Measurements from ENCODE around the gene USP44.
A peak's percentile ranks its signal among the peaks of the same experiment; 100 is the strongest.
"Not testable (repeated sequence)": the region's sequence is repeated elsewhere in the genome, so short reads cannot be mapped to it uniquely, and the experiment has no call there.

USP44 gene
- long read RNA-seq, donor 1 = 0 reads
- long read RNA-seq, donor 2 = 0 reads
- long read RNA-seq, donor 3 = 0 reads
- long read RNA-seq, donor 4 = 0 reads
- long read RNA-seq, donor 5 = 0 reads
- long read RNA-seq, donor 6 = 0 reads
- long read RNA-seq, donor 7 = 0 reads
- long read RNA-seq, donor 8 = 0 reads

- peak; percentile 44 for DNase-seq
Observed at GRCh38 chr12:95551305-95551704, at the start of gene USP44. TSS of gene USP44 (minus strand) at chr12:95551476. CDS start at chr12:95534256, 17,220 bp downstream.

DNA sequence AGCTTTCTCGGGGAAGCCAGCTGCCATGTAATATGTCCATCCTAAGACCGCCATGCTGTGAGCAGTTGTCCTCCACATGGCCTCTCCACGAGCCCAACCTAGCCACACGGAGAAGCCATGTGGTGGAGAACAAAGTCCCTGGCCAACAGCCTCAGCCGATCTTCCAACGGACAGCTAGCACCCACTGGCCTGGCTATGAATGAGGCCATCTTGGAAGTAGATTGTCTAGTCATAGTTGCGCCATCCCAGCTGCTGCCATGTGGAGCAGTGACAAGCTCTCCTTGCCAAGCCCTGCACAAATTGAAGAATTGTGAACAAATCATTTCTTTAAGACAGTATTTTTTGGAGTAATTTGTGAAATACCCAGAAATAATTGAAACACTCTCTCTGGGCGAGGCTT, 49.3 kb upstream of the USP44 start:
- no peak for DNase-seq

- DNase-seq = no peak
Observed at GRCh38 chr12:95599880-95600279, 48.6 kb upstream of the USP44 start.

- no peak for DNase-seq
Observed at GRCh38 chr12:95594136-95594535, 42.9 kb upstream of the USP44 start.

- DNase-seq = no peak
Observed at GRCh38 chr12:95593266-95593871, 42.1 kb upstream of the USP44 start.

DNA sequence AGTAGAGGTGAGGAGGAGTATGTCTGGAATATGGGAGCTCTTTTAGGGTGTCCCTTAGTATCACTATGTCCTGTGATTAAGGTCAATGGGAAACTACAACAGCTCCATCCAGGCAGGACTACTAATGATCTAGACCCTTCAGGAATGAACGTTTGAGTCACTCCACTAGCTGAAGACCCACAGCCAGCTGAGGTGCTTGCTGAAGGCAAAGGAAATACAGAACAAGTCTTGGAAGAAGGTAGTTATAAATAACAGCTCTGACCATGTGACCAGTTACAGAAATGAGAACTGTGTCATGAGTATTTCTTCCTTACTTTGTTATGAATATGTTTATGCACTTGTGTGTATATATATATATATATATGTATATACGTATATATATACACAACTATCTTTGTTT, 40.5 kb upstream of the USP44 start:
- DNase-seq = no peak

GRCh38 chr12:95590775-95591174, 39.5 kb upstream of the USP44 start:
- DNase-seq = no peak

DNA sequence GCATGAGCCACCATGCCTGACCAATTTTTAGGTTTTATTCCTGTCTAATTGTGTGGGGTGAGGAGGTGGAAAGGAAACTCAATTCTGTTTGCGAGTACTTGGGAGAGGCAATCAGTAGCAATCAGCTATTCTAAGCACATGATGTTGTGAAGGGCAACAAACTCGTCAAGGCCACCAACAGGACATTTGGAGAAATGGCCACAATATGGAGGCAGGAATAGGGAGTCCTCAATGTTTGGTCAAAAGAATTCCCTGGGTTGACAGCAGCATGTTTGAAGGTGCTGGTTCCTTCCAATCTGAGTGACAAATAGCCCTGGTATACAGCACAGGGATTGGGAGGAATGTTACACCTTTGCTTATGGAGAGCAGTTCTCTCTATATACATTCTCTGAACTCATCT, 32.7 kb upstream of the USP44 start:
- DNase-seq = no peak

DNA sequence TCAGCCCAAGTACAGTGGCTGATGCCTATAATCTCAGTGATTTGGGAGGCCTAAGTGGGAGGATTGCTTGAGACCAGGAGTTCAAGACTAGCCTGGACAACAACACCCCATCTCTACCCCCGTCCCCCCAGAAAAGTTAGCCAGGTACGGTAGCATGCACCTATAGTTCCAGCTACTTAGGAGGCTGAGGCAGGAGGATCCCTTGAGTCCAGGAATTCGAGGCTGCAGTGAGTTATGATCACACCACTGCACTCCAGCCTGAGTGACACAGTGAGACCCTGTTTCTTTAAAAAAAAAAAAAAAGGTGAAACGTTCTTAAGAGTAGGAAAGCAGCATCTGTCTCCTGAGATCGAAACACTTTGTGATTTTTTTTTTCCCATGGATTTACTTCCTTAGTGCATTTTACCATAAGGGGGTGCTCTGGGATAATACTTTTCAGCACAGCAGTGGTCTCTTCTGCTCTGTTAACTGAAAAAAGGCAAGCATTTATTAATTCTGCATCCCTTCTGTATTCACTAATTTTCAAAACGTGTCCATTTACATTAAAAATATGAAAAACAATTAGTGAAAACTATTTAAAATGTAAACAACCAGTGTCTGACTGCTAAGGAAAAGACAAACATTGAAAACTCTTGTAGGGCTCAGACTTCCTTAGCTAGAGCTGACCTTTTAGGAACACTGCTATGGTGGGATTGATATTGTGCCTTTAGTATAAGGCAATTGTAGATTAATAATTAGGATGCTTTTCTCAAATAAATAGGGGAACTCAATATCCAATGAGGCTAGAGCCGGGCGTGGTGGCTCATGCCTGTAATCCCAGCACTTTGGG, 31.2 kb upstream of the USP44 start:
- peak; percentile 27 for DNase-seq

DNA sequence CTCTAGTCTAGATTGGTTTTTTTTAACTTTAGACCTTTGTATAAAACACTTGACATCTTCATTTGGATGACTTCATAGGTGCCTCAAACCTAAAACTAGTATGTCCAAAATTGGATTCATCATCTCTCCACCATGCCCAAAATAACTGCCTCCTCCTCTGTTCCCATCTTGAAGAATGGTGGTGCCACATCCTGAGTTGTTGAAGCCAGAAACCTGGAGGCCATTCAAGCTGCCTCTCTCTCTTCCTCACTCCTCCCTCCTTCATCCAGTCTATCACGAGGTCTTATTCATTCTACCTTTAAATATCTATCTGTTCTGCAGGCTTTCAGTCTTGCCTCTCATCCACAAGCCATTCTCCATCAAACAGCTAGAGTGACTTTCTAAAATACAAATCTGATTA, 26.5 kb upstream of the USP44 start:
- no peak for DNase-seq

- DNase-seq = peak; percentile 25
Observed at GRCh38 chr12:95574799-95575452, 23.6 kb upstream of the USP44 start.

GRCh38 chr12:95573951-95574576, 22.8 kb upstream of the USP44 start:
- DNase-seq = no peak

DNA sequence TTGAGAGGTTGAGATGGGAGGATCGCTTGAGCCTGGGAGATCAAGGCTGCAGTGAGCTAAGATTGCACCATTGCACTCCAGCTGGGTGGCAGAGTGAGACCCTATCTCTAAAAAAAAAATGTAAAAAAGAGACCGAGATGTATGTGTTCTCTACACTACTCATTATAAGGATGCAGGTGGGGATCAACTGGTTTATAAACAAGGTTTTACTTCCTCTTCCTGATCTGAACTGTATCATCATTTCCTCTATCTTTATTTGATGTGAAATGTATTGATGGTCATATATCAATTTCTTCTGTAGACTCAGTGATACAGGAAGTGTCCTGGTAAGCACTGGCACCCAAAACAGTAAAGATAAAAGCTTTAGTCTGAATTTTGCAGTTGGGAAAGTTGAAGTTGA, 20.1 kb upstream of the USP44 start:
- DNase-seq = no peak

DNA sequence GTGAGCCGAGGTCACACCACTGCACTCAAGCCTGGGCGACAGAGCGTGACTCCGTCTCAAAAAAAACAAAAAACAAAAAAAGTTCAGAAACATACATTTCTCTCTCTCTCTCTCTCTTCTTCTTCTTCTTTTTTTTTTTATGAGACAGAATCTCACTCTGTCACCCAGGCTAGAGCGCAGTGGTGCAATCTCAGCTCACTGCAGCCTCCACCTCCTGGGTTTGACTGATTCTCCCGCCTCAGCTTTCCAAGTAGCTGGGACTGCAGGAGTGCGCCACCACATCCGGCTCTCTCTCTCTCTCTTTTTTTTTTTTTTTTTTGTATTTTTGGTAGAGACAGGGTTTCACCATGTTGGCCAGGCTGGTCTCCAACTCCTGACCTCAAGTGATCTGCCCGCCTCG, 16.8 kb upstream of the USP44 start:
- not testable (repeated sequence) for DNase-seq

- DNase-seq = no peak
Observed at GRCh38 chr12:95557625-95558024, 6.3 kb upstream of the USP44 start.

GRCh38 chr12:95554532-95555071, 3.3 kb upstream of the USP44 start:
- DNase-seq = no peak

DNA sequence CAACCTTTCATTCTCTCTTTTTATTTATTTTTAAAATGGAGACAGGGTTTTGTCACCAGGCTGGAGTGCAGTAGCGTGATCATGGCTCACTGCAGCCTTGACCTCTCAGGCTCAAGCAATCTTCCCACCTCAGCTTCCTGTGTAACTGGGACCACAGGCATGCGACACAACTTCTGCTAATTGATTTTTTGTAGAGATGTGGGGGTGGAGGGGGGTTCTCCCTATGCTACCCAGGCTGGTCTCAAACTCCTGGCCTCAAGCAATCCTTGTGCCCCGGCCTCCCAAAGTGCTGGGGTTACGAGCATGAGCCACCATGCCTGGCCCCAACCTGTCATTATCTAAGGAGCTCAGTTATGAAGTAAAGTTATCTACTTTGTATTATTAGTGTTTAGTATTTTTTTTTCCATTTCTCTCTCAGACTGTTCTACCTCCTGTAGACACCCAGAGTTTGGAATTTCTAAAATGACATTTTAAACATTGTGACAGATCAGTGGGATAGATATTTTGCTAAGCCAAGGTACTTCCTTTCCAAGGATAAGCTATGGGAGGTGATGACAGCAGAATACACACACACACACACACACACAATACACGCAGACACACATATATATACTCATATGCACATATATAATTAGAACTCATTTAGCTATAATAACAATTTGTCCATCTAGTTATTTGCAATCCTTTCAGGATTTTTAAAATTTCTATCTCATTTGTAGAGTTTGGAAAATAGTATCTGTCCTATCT, 2.1 kb upstream of the USP44 start:
- no peak for DNase-seq

- no peak for DNase-seq
Observed at GRCh38 chr12:95551913-95552516, 739 bp upstream of the USP44 start.

- no peak for DNase-seq
Observed at GRCh38 chr12:95549392-95550084, 1.7 kb downstream of the USP44 start.

- peak; percentile 76 for DNase-seq
Observed at GRCh38 chr12:95548539-95549391, 2.5 kb downstream of the USP44 start.
